HUDEP-2 (cell line): ENCODE measurements around the gene LACC1.
A peak's percentile ranks its signal among the peaks of the same experiment; 100 is the strongest.

ENCODE experiments used
- DNase-seq, 76 experiments: peaks; one replicate each; lab custom pipeline; 2025; ENCODE audit not compliant: unreplicated experiment in 76 of 76; lab: John Stamatoyannopoulos, UW

The LACC1 gene

DNA sequence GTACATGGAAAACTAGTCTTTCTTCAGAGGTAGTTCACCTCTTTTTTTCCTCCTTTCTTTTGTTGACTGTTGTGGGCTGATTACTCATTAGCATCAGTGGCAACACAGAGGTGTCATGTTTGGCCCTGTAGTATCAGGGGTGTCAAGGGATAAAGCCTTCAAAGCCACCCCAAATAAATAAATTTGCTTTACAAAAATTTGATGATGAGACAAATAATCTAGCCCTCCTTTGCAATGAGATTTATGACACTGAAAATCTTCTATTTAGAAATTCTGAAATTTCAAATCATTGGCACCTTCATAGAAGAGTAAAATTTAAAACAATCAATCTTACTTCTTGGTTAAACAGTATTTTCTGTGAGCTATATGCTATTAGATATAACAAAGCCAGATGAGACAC, 1.9 kb downstream of the LACC1 start:
- DNase-seq, result no peak

DNA sequence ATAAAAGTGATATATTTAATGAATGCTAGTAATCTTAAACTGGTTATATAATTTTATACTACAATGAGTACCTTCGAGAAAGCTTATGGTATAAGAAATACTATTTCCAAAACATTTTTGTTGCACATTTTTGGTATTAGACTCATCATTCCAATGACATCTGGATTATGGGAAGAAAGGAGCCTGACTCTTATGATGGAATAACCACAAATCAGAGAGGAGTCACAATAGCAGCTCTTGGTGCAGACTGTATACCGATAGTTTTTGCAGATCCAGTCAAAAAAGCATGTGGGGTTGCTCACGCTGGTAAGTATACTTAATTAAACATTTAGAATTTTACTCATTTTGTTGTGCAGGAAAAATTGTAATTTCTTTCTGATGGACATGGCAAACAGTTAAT, 3.9 kb downstream of the LACC1 start:
- no peak for DNase-seq

DNA sequence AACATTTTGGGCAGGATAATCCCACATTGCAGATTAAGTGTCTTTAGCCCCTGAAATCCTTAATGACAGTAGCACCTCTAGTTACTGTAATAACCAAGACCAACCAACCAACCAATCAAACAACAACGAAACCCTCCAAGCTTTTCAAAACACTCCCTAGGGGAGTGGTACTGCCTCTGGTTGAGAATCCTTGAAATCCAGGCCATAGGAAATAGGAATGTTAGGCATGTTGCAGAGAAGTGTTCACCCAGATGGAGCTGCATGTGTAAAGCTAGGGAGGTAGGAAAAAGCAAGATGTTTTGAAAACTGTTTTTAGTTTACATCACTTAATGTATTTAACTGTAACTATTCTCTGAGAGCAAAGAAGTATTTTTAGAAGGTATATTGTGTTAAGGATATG, 4.5 kb downstream of the LACC1 start:
- no peak for DNase-seq

DNA sequence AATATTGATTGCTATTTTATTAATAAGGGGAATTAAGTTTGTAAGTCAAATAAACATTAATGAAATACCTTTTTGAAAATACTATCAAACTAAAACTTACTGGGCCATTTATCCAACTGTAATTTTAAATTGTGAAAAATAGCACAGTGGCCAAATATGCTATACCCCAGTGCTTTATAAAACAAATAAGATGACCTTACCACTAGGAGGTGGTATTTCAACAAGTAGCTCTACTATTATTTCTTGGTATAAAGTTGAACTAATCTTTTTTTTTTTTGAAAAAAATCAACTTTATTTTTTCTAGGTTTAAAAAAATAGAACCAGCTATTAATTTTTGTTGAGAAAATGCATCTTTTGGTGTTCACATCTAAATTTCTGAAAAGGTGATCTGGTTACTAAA, 14.7 kb downstream of the LACC1 start:
- no peak for DNase-seq

DNA sequence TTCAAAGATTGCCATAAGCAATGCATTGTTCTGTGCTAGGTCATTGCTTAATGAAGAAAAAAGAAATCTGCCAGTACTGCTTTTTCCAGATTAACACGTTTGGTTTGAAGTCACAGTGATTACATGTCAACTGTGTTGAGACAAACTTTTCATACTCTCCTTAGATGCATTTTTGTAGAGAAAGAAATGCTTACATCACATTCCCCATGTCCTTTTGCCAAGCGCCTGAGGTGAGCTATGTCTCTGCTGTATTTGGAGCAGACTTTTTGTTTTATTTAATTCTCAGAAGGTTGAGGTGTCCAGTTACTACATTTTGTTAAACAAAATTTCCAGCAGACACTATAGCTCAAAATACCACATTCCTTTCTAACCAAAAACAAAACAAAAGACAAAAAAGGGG, 16.2 kb downstream of the LACC1 start:
- DNase-seq, result no peak

DNA sequence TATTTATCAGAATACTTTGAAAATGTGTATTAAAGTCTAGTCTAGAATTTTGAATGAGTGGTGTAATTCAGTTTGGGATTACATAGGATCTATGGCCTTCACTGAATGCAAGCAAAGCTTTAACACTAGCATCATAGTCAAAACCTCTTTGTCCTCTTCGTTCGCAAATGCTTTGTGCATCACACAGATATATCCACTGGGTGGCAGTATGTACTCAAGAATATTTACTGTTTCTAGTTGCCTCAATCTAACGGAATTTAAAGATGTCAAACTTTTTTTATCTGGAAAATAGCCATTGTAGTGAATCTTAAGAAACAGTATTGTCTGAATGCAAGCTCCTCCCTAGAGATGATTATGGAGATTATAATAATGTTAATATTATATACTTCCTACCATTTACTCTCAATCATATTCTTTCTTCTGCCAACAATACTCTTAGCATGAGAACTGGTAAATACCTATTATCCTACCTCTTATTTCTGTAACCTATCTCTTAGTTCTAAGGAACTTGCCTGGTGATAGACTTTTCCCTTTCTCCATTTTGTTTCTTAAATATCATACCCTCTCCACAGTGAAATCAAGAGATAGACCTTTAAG, 25.8 kb downstream of the LACC1 start:
- peak in 31 of 76 experiments; percentile 0 to 55 (median 27) for DNase-seq

DNA sequence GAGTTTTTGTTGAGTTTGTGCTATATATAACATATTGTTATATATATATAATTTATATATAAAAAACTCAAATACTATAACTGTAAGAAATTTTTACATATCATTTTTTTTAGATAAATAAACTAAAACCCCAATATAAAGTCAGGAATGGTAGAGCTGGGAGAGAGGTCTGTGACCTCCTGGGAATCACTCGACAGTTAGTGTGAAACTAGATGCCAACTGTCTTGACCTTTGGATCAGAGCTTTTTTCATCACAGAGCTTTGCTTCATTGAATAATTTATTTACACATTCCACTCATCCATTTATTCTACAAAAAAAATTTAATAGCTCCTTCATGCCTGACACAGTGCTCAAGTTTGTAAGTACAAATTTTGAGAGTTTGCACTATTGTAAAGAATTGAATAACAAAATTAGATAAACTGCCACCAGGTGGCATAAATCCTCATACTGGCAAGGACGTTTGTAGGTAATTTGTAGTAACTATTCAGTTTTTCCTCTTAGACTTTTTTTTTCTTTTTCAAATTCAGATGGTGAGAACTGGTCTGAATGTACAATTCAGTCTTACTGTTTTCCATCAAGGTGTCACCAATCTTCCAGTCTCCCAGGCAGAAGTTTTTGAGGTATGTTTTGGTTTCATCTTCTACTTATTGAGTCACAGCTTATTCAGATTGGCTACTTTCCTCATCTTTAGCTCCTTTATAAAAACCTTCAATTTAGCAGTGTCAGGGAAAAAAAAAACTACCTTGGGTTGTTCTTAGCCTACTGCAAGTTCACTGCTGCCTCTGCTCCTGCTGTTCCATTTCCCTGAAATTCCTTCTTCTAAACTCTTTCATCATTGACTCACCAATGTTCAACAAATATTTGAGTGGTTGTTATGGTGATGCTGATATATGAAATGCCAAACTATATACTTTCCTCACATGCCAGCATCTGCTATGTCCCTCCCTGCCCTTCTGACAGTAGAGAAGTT, 28.7 kb downstream of the LACC1 start:
- DNase-seq, result peak in 7 of 76 experiments; percentile 0 to 27 (median 5)

DNA sequence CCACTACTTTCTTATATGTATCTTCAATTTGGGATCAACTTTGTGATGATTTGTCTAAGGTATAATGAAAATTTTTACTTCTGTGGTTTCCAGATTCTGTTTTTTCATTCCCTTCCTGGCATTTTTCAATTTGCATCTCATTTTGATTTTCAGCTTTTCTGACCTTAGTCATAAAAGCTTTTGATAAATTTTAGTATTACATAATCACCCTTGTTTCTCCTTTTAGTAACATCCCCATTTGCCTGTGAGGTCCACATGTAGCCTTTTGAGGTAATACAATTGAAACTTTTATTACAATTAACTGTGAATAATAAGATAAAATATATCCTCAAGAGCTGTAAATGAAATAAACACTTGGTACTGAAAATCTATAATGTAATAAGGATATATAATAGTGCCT, 31.2 kb downstream of the LACC1 start:
- DNase-seq, result no peak

DNA sequence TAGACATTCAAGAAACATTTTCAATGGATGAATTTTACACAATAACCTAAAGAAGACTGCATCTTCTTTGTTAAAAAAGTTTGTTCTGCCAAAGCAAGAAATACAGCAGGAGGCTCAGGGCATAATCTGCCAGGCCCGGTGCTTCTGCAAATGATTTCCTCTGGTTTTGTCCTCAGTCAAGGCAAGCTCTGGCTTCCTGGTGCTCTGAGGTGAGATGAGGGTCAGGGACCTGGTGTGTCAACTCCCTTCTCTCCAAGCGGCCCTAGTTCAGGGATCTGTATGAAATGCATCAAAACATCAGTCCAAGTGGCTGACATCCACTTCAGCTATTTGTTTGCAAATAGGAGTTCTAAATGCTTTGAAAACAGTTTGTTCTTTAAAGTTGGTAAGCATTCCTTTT, 31.6 kb downstream of the LACC1 start:
- DNase-seq, result no peak

DNA sequence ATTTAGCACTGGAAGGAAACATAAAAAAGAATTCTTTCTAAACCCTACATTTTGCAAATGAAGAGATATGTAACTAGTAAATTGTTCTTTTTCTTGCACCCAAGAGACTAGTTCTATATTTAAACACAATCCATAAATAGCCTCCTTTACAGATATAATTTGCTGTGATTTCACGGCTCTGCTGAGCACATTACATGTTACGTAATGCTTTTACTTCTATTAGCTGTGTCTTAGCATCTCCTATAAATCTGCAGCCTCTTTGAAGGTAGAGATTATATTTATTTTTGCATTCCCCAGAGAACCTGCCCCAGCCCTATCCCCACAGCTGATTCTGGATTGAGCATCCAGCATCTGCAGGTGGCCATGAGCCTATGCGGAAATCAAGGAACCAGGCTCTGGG, 32.2 kb downstream of the LACC1 start:
- DNase-seq, result no peak

DNA sequence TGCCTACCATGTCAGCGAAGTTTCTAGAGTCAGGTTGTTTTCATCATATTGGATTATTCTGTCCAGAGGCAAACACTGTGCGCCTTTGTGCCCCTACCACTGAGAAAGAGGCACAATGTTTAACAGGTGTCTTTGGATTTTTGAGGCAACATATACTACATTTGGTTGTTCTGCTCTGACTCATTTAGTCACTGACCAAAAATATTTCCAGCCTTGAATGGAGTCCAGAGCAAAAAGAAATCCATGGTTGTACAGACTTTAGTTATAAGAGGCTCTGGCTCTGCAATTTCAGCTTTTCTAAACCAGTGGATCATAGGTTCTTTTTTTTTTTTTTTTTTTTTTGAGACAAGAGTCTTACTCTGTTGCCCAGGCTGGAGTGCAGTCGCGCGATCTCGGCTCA, 35.7 kb downstream of the LACC1 start:
- no peak for DNase-seq

DNA sequence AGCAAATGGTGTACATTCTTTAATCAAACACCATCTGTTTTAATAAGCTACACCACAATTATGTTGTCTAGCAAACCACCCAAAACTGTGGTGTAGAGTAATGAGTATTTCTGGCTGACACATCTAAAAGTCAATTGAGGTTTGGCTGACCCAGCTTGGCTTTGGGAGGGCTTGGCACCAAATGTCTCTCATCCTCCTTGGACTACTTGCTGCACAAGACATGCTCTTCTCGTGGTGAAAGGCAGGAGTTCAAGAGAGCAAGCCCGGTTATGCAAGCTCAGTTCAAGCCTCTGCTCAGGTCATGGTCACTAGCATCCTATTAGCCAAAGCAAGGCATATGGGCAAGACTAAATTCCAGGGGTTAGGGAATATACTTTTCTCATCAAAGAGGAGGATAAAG, 37.1 kb downstream of the LACC1 start:
- no peak for DNase-seq

DNA sequence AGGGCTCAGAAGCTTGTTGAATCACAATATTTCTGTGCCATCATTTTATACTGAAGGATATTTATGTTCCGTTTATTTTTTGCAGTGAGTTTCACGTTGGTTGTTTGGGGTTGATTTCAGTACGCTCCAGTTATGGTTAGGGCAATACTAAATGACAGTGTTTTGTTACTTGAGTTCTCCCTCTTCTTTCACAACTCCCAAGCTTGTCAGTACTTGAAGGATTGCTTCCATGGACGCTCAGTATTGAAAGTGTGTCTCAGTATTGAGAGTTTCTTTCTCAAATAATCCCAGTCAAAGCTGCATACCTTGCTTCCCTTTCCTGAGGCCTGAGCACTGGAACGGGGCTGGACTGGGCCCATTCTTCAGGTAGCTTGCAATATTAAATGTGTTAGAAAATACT, 38.9 kb downstream of the LACC1 start:
- DNase-seq, result no peak

DNA sequence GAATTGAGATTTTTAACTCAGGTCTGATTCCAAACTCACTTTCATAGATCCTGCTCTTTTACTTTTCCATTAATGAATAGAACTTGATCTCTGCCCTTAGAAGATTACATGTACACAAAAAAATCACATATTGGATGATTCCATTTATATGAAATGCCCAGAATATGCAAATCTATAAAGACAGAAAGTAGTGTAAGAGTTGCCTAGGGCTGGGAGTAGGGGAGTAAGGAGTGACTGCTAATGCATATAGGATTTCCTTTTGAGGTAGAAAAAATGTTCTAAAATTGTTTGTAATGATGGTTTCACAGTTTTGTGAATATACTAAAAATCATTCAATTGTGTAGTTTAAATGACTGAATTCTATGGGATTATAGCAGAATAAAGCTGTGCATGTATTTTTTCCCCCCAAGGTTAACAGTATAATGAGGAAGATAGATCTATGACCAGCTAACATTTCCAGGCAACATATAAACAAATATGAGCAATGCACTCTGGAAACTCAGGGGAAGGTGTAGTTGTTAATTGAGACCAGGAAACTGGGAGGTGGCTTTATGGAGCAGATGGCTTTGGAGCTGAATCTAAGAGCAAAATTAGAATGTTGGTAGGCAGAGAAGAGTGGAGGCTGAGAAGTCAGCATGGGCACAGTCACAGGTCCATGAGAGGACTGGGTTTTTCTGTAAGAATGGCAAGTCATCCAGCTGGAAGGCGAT, 41.4 kb downstream of the LACC1 start:
- no peak for DNase-seq

DNA sequence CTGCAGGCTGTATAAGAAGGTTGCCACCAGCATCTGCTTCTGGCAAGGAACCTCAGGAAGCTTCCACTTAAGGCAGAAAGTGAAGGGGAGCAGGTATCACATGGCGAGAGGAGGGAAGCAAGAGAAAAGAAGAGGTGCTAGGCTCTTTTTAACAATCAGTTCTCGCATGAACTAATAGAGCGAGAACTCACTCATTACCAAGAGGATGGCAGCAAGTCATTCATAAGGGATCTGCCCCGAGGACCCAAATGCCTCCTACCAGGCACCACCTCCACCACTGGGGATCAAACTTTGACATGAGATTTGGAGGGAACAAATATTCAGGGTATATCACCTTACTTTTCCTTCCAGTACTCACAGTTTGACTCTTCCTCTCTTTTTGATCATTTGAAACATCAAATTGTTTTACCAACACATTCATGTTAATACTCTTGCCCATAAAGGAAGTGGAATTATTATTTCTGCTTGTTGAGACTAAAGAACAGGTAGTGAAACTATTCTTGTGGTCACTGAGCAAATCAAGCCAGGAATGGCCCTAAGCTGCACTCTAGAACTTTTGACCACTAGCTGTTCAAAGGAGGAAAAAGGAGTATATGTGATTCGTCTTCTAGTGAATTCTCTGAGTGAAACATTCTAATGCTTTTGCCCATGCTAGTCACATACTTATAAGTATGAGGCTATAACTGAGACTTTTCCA, 45.0 kb downstream of the LACC1 start:
- DNase-seq, result no peak

DNA sequence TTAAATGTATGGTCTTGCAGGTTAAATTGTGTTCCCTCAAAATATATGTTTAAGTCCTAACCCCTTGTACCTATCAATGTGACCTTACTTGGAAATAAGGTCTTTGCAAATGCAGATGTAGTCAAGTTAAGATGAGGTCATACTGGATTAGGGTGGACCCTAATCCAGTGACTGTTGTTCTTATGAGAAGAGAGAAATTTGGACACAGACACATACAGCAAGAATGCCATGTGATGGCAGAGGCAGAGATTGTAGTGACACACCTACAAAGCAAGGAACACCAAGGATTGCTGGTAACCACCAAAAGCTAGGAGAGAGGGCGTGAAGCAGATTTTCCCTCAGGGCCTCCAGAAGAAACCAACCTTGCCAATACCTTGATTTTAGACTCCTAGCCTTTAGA, 50.2 kb downstream of the LACC1 start:
- no peak for DNase-seq

DNA sequence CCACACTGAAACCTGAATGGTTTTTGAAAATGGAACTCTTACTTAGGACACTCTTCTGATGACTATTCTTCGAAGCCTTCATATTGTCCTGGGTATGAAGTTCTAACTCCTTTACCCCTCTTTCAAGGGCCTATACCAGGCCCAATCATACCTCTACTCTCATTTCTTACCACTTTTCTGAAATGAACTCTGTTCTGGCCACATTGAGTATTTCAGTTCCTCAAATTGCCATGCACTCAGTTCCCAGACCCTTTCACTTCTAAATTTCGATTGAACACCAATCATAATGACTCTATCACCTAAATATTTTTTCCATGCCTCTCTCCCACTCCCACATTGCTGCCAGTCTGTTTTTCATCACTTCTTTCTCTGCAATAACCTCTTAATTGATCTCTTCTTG, 53.7 kb downstream of the LACC1 start:
- no peak for DNase-seq

DNA sequence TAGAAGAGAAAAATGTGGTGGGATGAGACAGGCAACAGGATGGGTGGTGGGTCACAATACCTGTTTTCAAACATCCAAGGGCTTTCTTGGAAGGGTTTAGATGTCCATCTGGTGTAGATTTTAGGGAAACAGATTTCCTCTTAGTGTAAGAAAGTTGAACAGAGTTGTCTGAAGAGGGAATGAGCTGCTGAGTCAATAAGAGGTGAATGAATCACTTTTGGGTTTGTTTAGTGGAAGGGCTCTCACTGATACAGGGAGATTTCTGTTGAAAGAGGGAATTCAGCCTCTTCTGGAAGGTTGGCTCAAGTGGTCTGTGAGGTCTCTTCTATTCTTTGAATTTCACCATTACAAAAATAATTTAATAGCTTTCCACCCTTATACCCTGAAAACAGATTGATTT, 54.6 kb downstream of the LACC1 start:
- no peak for DNase-seq

DNA sequence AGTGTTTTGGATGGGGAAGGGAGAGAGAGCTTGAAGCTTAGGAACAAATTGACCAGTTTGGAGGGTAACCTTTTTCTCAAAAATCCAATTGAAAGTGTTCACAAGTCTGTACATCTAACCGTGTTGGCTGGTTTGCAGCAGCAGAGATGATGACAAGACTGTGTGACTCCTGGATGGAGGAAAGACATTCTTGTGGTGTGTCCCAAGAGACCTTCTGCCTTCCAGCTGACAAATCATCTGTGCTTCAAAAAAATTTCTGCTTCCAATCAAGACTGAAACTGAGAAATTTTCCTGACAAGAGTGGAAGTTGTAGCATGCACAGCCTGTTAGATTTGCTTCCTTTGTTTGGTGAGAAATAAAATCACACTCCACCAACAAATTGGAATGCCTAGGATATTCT, 56.2 kb downstream of the LACC1 start:
- no peak for DNase-seq

DNA sequence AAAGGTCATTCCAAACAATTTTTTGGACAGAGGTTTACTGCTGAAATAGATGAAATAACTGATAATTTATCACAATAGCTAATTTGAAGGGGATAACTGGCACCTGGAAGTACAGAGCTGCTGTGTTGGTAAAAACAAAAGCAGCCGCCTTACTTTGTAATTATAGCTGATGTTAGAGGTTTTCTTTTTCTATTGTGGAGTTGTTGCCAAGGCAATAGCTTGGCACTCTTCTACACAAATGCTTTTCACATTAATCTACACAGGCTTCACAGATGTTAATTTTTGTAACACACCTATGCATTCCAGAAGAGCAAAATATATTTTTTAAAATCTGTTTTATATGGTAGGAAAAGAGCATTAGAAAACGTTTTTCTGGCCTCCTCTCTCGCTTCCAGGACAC, 56.9 kb downstream of the LACC1 start:
- no peak for DNase-seq

DNA sequence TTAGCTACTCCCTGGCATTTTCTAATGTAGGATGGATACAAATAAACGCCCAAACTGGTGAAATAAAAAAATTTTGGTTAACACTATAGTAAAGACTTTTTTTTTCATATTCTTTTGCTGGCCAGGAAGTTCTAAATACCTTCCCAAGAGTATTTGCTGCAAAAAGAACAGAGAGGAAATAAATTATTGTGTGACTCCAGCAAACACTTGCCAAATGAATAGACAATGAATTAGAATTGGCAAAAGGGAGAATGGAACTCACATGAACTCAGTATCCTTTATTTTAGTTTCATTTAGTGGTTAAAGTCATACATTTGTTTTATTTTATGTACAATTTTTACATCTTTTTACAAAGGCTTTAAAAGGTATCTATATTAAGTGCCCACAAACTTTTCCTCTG, 58.1 kb downstream of the LACC1 start:
- DNase-seq, result no peak
